Right forelimb (tissue), 1 donor: Measurements from ENCODE around the gene ATP8B4.
"Not testable (repeated sequence)": the region's sequence is repeated elsewhere in the genome, so short reads cannot be mapped to it uniquely, and the experiment has no call there.

ENCODE experiments used
- DNase-seq: peaks from one replicate; pipeline ENCODE4 v3.0.0-alpha.2; 2018

ATP8B4 gene

DNA sequence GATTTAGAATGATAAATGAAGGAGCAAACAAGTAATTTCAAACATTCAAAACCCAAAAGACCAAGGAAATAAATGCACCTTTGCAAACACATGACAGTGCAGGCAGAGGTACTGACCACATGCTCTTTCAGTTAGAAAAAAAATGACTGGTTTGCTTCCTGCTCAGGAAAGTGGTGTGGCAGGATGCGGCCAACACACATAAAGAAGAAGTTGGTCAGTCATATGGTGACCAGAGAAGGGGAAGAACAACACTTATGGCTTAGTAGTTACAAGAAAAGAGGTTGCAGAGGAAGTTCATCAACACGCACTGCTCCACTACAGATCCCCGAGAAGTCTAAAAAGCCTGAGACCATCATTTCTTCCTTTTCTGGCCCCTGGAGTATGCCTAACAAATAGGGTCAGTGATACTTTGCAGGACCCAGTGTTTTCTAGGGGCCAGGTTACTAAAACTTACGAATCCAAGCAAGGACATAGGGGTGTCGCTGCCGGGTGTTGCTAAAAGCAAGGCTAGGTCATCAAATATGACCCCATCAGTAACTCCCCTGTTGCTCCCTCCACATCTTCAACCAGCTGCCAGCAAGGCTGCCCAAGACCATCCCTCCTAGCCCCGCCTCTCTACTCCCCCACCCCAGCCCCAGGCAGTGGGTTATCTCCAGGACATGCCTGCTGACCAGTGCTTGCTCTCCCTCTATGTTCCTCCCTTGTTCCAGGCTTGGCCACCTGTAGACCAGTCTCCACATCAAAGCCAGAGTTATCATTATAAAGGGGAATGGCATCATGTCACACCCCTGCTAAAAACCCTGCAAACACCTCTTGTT lies 11.2 kb downstream of the ATP8B4 start:
- no peak for DNase-seq

DNA sequence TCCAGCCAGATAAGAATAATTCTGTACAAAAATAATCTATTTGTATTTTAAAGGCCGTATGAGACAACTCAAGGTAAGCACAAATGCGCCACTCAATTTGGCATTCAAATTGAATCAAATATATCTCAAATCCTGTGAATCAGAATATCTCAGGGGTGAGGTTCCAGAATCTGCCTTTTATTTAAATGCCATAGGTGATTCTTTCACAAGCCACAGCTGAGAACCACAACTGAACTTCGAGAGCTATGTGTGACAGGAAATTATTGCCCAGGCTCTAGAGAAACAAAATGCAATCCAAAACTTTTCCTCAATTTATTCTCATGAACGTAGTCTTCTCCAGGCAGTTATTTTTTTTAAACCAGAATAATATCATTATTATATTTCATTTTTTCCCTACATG lies 11.9 kb downstream of the ATP8B4 start:
- no peak for DNase-seq

DNA sequence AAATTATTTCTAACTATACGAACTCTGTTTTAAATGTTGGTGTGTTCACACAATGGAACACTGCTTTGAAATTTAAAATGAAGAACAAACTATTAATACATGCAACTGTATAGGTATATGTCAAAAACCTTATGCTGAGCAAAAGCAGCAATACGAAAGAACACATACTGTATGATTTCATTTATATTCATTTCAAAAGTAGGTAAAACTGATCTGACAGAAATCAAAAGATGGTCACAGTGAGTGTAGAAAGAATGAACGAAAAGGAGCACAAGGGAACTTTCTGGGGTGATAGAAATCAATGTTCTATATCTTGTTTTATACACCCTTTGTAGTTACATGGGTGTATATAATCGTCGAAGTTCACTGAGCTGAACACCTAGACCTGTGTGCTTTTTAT lies 12.6 kb downstream of the ATP8B4 start:
- no peak for DNase-seq

DNA sequence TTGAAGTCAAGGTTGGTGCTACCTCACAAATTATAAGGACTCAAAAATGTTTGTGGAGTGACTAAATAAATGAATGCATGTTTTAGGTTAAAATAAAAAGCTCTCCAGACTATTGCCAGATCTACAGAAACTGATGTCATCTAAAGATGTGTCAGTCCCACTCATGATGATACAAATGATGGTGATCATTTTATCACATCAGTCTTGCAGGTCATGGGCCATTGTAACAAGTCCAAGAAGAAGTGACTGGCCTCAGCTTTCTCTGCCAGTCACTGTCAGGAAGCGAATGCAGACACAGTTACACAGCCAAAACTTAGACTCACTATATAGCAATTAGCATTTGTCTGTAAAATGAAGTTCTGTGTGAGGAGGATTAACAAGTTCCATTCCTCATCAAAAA lies 18.5 kb downstream of the ATP8B4 start:
- DNase-seq = no peak

DNA sequence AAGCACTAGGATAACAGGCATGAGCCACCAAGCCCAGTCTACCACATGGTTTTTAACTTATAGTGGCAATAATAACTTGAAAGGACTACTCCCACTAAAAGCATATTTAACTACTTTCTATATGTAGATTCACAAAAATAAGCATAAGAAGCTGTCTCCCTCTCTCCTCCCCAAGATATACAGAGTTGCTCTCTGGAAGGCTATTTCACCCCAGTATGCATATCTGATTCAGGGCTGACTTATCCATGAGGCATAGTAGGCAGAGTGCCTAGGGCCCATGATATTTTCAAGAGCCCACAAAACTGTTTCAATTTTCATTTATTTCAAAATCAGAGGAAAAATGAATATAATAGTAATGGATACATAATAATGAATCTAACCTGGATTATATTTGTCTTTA lies 20.5 kb downstream of the ATP8B4 start:
- no peak for DNase-seq

DNA sequence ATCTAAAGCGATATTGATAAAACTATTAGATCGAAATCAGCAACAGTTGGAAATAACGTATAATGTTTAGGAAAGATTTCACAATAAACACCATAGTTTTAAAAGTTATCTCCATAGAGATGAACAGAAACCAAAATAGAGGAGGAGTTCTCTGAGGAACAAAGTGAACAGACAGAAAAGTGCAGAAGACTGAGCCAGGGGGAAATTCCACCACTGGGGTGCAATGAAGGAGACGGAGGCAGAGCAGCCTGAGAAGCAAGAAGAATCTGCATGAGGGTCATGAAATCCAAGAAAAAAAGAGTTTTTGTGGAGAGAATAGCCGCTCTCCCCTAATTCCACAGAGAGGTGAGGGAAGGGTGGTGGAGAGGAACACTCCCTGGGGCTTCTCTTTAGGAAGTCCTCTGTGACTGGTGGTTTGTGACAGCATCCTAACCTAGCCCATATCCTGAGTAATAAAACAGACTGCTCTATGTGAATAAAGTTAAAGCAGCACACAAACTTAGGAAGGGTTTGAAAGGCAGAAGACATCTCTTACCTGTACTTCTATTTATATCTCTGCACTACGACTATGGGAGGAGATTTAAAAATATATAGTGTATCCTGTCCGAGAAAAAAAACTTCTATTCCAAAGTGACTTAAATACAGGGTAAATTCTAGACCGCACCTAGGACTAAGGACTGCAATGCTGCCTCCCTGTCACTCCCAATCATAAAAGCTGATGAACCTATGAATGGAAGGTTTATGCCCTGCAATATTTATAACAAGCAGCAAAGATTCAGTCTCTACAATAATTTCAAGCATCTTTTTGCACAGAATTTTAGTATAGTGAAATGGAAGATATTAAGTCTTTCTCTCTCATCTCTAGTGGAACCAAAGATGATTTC lies 22.9 kb downstream of the ATP8B4 start:
- no peak for DNase-seq

DNA sequence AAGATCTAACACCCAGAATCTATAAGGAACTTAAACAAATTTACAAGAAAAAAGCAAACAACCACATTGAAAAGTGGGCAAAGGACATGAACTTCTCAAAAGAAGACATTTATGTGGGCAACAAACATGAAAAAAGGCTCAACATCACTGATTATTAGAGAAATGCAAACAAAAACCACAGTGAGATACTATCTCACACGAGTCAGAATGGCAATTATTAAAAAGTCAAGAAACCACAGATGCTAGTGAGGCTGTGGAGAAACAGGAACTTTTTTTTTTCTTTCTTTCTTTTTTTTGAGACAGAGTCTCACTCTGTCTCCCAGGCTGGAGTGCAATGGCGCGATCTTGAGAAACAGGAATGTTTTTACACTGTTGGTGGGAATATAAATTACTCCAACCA lies 29.6 kb downstream of the ATP8B4 start:
- not testable (repeated sequence) for DNase-seq

DNA sequence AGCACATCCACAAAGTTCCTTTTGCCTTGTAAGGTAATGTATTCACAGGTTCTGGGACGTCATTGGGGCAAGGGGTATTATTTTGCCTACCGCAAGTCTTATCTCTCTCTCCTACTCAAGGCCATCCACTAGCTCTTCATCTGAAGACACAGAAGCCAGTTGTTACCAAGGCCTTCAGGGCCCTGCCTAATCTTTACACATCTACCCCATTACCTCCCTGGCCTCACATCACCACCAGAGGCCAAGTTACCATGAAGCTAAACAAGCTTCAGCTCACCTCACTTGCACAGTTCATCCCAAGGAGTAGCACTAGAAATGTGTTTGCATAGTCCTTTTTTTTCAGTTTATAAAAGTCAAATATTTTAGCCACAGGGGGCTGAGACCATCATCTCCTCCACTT lies 34.1 kb downstream of the ATP8B4 start:
- no peak for DNase-seq

DNA sequence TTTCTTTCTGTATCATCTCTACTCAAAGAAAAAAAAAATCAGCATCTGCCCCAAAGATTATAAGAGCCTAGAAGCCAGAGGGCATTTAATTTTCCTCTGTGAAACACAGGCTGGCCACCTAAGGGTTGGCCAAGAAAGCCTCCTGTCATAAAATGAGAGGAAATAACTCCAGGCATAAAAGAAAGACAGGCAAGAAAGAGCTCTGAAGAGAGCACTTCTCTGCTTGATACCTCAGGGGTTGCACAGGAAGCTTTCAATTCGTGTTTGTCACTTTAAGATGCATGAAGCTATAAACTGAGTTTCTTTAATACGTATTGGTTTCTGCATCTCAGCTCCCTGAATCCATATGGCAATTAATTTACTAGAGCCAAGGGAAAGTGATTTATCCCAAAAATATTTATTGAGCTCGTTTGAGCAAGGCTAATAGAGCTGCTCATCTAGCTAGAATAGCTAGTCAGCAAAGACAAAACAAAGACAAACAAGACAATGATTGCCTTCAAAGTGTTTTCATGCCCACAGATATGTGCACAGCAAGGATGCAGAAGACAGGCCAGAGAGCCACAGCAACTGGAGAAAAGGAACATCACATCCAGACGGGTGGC lies 35.5 kb downstream of the ATP8B4 start:
- DNase-seq = no peak

DNA sequence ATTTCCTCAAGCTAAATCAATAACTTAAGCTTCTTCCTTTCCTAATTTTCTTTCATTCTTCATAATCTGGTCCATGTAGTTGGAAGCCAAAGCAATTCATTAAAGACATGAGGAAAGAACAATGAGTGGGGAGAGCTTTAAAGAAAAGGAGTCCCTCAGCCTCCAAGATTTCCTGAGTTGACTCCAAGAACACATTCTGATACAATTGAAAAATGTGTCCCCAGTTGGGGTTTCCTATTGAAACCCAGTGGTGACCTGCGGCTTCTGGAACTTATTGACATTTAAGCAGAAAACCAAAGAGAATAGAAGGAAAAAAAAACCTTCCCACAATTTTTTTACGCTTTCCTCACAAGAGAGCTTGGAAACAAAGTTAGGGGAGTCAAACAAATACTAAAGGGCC lies 37.0 kb downstream of the ATP8B4 start:
- DNase-seq = no peak

DNA sequence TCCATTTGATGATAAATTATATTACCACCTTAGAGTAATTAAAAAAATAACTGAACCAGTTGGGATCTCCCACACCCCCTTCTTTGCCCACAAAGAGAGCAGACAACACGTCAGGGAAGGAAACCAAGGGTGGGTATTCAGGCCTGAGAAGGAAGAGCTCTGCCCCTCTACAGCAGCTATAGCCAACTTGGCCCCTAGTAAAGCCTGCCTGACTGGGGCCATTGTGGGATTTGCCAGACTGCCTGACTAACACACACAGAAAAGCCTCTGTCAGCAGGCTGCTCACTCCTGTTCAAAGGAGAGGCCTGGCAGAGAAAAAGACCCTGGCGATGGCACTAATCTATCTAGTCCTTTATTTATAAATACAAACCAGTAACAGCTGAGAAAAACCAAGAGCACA lies 41.4 kb downstream of the ATP8B4 start:
- no peak for DNase-seq

DNA sequence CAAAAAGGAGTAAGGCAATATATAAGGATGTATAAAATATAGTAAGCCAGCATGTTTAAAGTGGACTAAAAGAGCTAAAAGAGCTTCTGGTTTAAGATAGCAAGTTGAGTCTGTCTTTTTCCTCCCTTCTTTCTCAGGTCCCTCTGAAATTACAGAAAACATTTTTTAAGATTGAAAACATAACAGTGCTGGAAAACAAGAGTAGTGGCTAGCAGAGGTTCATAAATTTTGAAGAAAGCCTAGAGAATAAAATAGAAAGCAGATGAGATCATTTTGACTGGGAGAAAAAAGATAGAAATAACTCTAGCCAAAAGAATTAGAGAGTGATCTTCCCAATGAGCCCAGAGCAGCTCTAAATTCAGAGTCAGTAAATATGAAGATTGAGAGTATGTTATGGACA lies 41.9 kb downstream of the ATP8B4 start:
- DNase-seq = no peak

DNA sequence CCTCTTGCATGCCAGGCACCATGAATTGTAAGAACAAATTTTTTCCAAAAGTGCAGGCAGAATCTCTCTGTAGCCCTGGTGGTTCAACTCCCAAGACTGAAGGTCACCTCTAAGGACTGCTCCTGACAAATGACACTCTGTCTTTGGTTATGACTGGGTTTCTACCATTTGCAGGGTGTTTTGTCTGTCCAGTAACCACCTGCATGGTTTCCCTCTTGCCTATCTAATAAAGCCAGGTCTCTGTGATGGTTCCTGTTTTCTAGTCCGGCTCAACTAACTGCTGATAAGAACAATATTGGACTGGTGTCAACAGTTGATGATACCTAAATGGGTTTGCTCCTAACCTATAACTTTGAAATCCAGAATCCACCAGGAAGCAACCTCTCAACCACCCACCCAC lies 43.7 kb downstream of the ATP8B4 start:
- no peak for DNase-seq

DNA sequence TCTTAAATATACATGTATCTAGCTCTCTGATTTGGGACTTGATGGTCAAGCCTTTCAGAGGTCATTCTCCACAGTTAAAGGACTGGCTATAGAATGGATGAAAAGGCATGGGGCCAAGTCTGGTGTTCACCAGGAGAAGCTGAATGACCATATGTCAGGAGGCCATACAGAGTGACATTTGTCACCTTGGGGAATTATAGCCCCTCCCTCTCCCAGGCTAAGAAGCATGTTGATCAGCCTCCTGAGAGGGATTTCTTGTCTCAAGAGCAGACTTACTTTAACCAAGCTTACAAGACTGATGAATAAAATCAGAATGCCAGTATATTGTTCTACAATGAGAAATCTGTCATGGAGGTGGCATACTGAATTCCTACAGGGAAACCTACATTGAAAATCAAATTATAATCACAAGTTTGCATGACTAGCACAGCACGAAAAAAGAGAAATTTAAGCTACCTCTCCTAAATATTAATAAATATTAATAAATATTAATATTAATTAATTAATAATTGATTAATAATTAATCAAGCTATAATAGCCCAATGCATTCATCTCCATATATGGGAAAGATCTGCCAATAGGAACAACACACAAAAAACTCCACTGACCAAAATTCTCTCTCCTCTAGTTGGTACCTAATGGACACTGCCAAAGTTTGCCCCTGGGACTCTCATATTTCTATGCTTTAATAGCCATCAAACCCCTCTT lies 47.3 kb downstream of the ATP8B4 start:
- DNase-seq = no peak

DNA sequence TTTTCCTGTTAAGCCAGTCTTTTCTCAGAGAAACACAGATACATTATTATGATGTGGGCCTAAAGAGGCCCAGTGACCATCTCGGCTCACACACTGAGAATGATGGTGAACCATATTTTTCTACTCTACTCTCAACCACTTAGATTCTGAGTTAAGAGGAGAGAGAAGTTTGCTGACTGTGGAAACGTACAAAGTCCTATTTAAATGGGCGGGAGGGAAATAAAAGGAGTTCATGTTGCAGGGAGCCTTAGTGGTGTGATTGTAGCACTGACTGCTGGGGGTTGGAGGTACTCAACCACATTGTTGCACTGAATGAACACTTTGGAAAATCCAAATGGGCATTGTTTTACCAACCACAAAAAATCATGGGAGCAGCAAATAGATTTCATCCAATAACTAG lies 51.0 kb downstream of the ATP8B4 start:
- DNase-seq = no peak

DNA sequence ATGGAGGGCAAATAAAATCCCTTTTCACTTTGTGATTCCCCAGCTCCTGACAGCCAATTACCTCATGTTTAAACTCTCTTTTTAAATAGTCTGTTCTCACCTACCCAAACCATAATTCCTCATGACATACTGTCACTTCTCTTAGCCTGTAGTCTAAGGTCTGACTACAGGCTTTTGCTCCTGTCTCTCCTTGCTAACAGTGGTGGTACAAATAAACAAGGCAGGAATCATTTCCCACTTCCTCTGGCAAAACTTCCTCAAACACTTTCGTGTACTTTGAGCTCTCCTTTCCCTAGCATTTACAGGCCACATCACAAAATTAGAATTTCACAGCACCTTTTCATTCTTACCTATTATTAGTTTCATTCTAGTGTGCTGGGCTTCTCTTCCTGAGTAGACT lies 51.8 kb downstream of the ATP8B4 start:
- no peak for DNase-seq

DNA sequence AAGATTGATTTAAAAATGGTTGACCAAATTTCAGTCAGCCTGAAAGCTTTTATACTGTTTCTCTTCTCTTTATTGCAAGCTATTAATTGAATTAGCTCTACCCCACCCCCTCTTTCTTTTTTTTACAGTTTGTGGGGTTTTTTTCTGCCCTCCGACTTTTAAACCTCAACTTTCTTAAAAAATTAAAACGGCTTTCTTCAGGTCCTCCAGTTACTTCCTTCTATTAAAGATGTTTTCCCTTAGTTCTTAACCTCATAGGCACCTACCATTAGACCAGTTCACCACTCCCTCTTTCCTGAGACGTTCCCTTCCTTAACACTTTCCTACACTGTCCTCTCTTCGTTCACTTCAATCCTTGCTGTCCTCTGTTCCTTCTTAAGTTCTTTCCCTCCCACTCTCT lies 52.4 kb downstream of the ATP8B4 start:
- DNase-seq = no peak

DNA sequence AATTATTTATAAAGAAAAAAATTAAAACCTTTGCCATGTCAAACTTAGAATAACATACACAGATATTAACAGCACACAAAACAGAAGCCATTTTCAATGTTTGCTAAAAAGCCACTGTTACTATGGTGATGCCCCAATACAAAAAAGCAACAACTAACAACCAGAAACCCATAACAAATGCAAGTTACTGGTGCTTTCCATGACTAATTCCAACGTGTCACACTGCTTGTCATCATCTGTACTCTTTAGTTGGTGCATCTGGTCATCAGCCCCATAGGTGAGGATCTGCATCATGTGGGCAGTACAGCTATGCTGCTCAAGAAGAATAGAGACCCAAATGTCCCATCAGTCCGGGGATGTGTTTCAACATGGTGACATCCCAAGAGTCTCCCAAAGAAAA lies 52.8 kb downstream of the ATP8B4 start:
- DNase-seq = no peak

DNA sequence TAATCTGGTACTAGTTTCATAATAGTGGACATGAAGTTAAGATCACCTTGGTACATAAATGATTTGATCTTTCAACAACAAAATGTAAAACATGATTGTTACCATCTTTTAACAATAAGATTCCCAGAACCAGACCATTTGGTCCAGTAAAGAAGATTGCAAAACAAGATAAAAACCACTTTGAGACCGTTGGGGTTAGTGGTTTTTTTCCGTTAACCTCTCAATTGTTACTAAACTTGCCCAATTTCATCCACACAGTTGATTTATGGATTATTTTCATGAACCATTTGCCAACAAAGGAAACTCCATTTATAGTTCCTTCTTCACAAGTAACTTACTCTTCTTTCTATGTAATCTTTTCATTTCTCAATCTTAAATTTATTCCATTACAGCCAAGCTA lies 53.8 kb downstream of the ATP8B4 start:
- no peak for DNase-seq

DNA sequence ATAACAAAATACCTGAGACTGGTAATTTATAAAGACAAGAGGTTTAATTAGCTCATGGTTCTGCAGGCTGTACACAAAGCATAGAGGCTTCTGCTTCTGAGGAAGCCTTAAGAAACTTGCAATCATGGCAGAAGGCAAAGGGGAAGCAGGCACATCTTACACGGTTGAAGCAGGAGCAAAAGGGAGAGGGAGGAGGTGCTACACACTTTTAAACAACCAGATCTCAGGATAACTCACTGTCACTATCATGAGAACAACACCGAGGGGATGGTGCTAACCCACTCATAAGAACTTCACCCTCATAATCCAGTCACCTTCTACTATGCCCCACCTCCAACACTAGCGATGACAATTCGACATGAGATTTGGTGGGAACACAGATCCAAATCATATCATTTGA lies 54.4 kb downstream of the ATP8B4 start:
- DNase-seq = no peak

DNA sequence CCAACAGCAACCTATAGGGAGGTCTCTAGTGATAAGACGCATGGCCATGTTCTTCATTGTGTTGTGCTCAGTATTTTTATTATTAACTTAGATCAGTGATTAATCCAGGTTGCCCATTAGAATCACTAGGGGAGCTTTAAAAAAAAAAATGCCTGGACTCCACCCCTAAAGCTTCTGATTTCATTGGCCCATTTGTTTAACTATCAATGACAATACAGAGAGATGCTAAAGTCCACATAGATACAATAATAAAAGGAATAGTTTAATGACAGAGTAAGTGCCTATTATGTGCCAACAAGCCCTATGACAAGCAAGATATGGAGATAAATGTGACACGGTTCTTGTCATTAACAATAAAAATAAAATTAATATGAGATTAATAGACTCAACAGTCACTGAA lies 55.8 kb downstream of the ATP8B4 start:
- DNase-seq = no peak

DNA sequence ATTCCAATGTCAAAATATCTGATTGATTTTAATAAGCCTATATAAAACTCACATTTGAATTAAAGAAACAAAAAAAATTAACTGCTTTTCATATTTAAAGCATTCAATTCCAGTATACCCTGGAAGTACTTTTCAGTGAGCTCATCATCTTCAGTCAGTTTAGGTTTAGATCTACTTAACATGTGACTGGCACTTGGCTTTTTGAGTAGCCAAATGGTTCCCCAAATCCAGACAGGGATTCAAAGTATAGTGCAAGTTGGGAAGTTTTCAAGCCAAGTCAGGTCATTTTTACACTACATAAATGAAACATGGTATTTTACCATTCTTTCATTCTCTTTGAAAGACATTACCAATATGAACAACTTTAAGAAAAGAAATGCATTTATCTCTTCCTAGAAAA lies 57.5 kb downstream of the ATP8B4 start:
- DNase-seq = no peak

DNA sequence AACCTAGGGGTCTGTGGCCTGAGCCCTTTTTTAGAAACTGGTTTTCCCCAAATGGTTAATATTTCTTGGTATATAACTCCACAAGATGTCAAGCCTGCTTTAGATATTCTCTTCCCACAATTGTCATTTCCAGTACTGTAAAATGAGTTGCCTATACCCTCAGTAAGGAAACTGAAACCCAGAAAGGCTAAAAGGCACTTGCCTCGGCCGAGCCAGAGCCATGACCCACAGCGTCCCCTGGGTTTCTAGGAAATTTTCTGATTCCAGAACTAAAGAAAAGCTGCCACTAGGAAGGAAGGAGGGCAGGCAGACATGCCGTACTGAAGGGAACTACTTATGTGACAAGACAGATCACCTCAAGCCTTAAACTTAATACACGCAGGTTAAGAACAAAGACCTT lies 59.1 kb downstream of the ATP8B4 start:
- no peak for DNase-seq
